Keratinocyte (primary cell): Measurements from ENCODE around the gene ARHGAP22. TPM values are rescaled to one million over a fixed set of nuclear protein-coding genes. Genes with fewer than 3 reads are reported as not detected.

Experiments used
- DNase-seq: peaks from one replicate; pipeline ENCODE4 v3.0.0-alpha.2; 2011; ENCODE audit warnings: low read depth, missing footprints, low spot score
- FAIRE-seq: peaks from 2 replicates; lab custom pipeline; 2011; peaks lifted over from hg19 to GRCh38; lab: Jason Lieb, UNC
- H2AFZ ChIP-seq: 2 replicates; pipeline ENCODE4 v1.6.0; 2012; ENCODE audit warnings: low read length, control low read depth, inconsistent platforms; ENCODE audit not compliant: control insufficient read depth
- H3K27ac ChIP-seq: 2 replicates; pipeline ENCODE4 v1.5.1; 2011; ENCODE audit warnings: low read length; ENCODE audit not compliant: control insufficient read depth, insufficient read depth
- H3K27me3 ChIP-seq: 3 replicates; pipeline ENCODE4 v1.6.0; 2011; ENCODE audit warnings: low read length; ENCODE audit not compliant: control insufficient read depth, insufficient read depth; ENCODE audit errors: extremely low read depth
- H3K36me3 ChIP-seq, 2 experiments: 2 replicates in 1 of 2; 3 replicates in 1 of 2; pipeline ENCODE4 v1.5.1; 2011; ENCODE audit warnings: low read length in 2 of 2, mild to moderate bottlenecking in 1 of 2; ENCODE audit not compliant: control insufficient read depth in 2 of 2, insufficient read depth in 2 of 2; ENCODE audit errors: extremely low read depth in 1 of 2
- H3K4me1 ChIP-seq: 3 replicates; pipeline ENCODE4 v1.5.1; 2011; ENCODE audit warnings: low read length; ENCODE audit not compliant: control insufficient read depth, insufficient read depth; ENCODE audit errors: extremely low read depth
- H3K4me2 ChIP-seq: 3 replicates; pipeline ENCODE4 v1.6.0; 2011; ENCODE audit warnings: low read depth, low read length; ENCODE audit not compliant: control insufficient read depth, insufficient read depth; ENCODE audit errors: extremely low read depth
- H3K4me3 ChIP-seq, 3 experiments: fragments of 200-600 bp in 1 of 3; sonication (generic) in 1 of 3; 2 replicates in 2 of 3; 3 replicates in 1 of 3; pipeline ENCODE4 v1.5.1; 2011 to 2016; ENCODE audit warnings: low read length in 3 of 3, mild to moderate bottlenecking in 3 of 3, control low read depth in 2 of 3, inconsistent platforms in 1 of 3, low read depth in 1 of 3, mixed read lengths in 1 of 3, mixed run types in 1 of 3, moderate library complexity in 1 of 3; ENCODE audit not compliant: control insufficient read depth in 2 of 3, insufficient read depth in 2 of 3; ENCODE audit errors: extremely low read depth in 1 of 3
- H3K79me2 ChIP-seq: 2 replicates; pipeline ENCODE4 v1.6.0; 2012; ENCODE audit warnings: low read length; ENCODE audit not compliant: control insufficient read depth, insufficient read depth
- H3K9ac ChIP-seq: 3 replicates; pipeline ENCODE4 v1.6.0; 2011; ENCODE audit warnings: low read length; ENCODE audit not compliant: control insufficient read depth, insufficient read depth; ENCODE audit errors: extremely low read depth
- H3K9me1 ChIP-seq: 3 replicates; pipeline ENCODE4 v1.6.0; 2011; ENCODE audit warnings: low read length; ENCODE audit not compliant: control insufficient read depth, insufficient read depth; ENCODE audit errors: extremely low read depth
- H3K9me3 ChIP-seq: 2 replicates; pipeline ENCODE4 v1.5.1; 2012; ENCODE audit warnings: low read depth, low read length; ENCODE audit not compliant: control insufficient read depth
- H4K20me1 ChIP-seq: 3 replicates; pipeline ENCODE4 v1.6.0; 2011; ENCODE audit warnings: low read length; ENCODE audit not compliant: control insufficient read depth, insufficient read depth; ENCODE audit errors: extremely low read depth
- CTCF ChIP-seq, 3 experiments: IDR thresholded peaks in 1 of 3; conservative IDR thresholded peaks in 1 of 3; optimal IDR thresholded peaks in 1 of 3; 2 replicates in 2 of 3; 3 replicates in 1 of 3; pipeline versions ENCODE3 to v1.5.1; 2011; ENCODE audit warnings: low read length in 3 of 3, mild to moderate bottlenecking in 3 of 3, moderate library complexity in 2 of 3, control low read depth in 1 of 3, inconsistent platforms in 1 of 3; ENCODE audit not compliant: insufficient read depth in 2 of 3; ENCODE audit errors: extremely low read depth in 1 of 3
- EZH2 ChIP-seq: IDR thresholded peaks from one replicate; pipeline ENCODE4 v1.6.1; 2012; ENCODE audit warnings: inconsistent platforms, mild to moderate bottlenecking, low read length, moderate library complexity
- dilution Hi-C: fragments of 300-500 bp; cut with MboI; formaldehyde crosslinking; loops from one replicate; pipeline ENCODE4 v1.7.0; 2020; ENCODE audit warnings: low sequenced_read_pairs; ENCODE audit not compliant: extremely low pct_ligation_motif_present
- polyA plus RNA-seq, 5 experiments: library from polyadenylated mRNA; depleted of rRNA in 3 of 5; stranded (reverse) in 3 of 5; stranded (forward) in 1 of 5; unstranded in 1 of 5; fragments of >200 nt; gene quantifications; 1 replicate in 1 of 5; 2 replicates in 3 of 5; 3 replicates in 1 of 5; pipeline versions ENCODE4 v1.2.1 to v1.2.3, GENCODE V29; 2011 to 2012; ENCODE audit warnings: missing spikeins in 2 of 5, low read depth in 1 of 5, low replicate concordance in 1 of 5

ARHGAP22 gene
- polyA plus RNA-seq, 1 donor (not counting 4 experiments of a cell fraction or from before 2014, with no cell fraction given), result 4.9 TPM

GRCh38 chr10:48450741-48451466, 154.0 kb downstream of the ARHGAP22 start:
- FAIRE-seq (no peak), DNase-seq (no peak)
- no peak overlapping the region for H3K4me2 ChIP-seq
- no peaks in the 10 kb centered on the region for H3K9me3 ChIP-seq
- H4K20me1 ChIP-seq, result peaks cover 4% of the 10 kb centered on the region
- H3K36me3 ChIP-seq, result peaks cover 3% of the 10 kb centered on the region in 2 experiments
- H3K9ac ChIP-seq, result no peak overlapping the region
- H2AFZ ChIP-seq, result no peak overlapping the region
- dilution Hi-C loops, result no loop called here
- no peaks in the 10 kb centered on the region for H3K27me3 ChIP-seq
- no peak overlapping the region for H3K4me3 ChIP-seq
- no peak overlapping the region for H3K27ac ChIP-seq
- H3K4me1 ChIP-seq, result no peaks in the 10 kb centered on the region
- no peaks in the 10 kb centered on the region for H3K79me2 ChIP-seq
- no peaks in the 10 kb centered on the region for H3K9me1 ChIP-seq
- TF ChIP-seq EZH2 (no peak), CTCF (optimal IDR thresholded peaks at IDR 0.05 in 1 of 3, IDR thresholded peaks at IDR 0.05 in 1 of 3, conservative IDR thresholded peaks at IDR 0.05 in 1 of 3; ENCODE audit: extremely low read depth in 1 of 3, insufficient read depth in 2 of 3, low read length in 3 of 3) (no peak)

GRCh38 chr10:48450233-48450740, 154.6 kb downstream of the ARHGAP22 start:
- no peak for DNase-seq
- FAIRE-seq, result no peak
- Histone ChIP-seq H3K4me2 (no peak overlapping the region), H4K20me1 (peaks cover 4% of the 10 kb centered on the region), H3K79me2 (no peaks in the 10 kb centered on the region), H3K4me3 (no peak overlapping the region), H3K4me1 (no peaks in the 10 kb centered on the region), H3K27me3 (no peaks in the 10 kb centered on the region), H2AFZ (no peak overlapping the region), H3K27ac (no peak overlapping the region), H3K9ac (no peak overlapping the region), H3K36me3 (peaks cover 3 to 5% of the 10 kb centered on the region in 2 experiments), H3K9me1 (no peaks in the 10 kb centered on the region), H3K9me3 (no peaks in the 10 kb centered on the region)
- dilution Hi-C loops, result no loop called here
- no peak for TF ChIP-seq CTCF (optimal IDR thresholded peaks at IDR 0.05 in 1 of 3, IDR thresholded peaks at IDR 0.05 in 1 of 3, conservative IDR thresholded peaks at IDR 0.05 in 1 of 3; ENCODE audit: extremely low read depth in 1 of 3, insufficient read depth in 2 of 3, low read length in 3 of 3)
- TF ChIP-seq EZH2, result no peak
